H1 (cell line): Measurements from ENCODE around the gene ZBTB33. TPM values are rescaled to one million over a fixed set of nuclear protein-coding genes. Genes with fewer than 3 reads are reported as not detected.

Experiments used
- CTCF ChIA-PET: fragments of 300-600 bp; sonication (Branson Sonifier 250); formaldehyde crosslinking; loops from one replicate; lab custom pipeline; 2021; ENCODE audit not compliant: partially characterized antibody; lab: Charles Lee
- POLR2A ChIA-PET: fragments of 300-600 bp; sonication (Branson Sonifier 250); formaldehyde crosslinking; loops from one replicate; lab custom pipeline; 2021; ENCODE audit warnings: inconsistent platforms; ENCODE audit not compliant: partially characterized antibody; lab: Charles Lee
- DNase-seq, 2 experiments: peaks; one replicate each; pipeline versions ENCODE4 v3.0.0 to v3.0.0-alpha.2; 2010 to 2022; ENCODE audit warnings: low spot score in 2 of 2, low read depth in 1 of 2, mixed read lengths in 1 of 2
- FAIRE-seq: peaks from 2 replicates; lab custom pipeline; 2011; peaks lifted over from hg19 to GRCh38; lab: Jason Lieb, UNC
- H2AFZ ChIP-seq: 2 replicates; pipeline ENCODE4 v1.8.1; 2012; ENCODE audit warnings: low read length, inconsistent platforms
- H2AK5ac ChIP-seq: 2 replicates; pipeline ENCODE4 v1.6.1; 2013; ENCODE audit warnings: low read depth, low read length
- H2BK120ac ChIP-seq: replicated peaks from 2 replicates; pipeline ENCODE3; 2013; ENCODE audit warnings: low read depth, low read length, inconsistent platforms
- H2BK12ac ChIP-seq: 2 replicates; pipeline ENCODE4 v1.6.1; 2013; ENCODE audit warnings: low read depth, low read length
- H2BK15ac ChIP-seq: 2 replicates; pipeline ENCODE4 v1.6.1; 2013; ENCODE audit warnings: low read length
- H2BK20ac ChIP-seq: 2 replicates; pipeline ENCODE4 v1.6.1; 2013; ENCODE audit warnings: low read length
- H2BK5ac ChIP-seq: 2 replicates; pipeline ENCODE4 v1.6.1; 2013; ENCODE audit warnings: low read depth, low read length
- H3K14ac ChIP-seq: 2 replicates; pipeline ENCODE4 v1.6.1; 2013; ENCODE audit warnings: inconsistent platforms; ENCODE audit not compliant: insufficient read length
- H3K18ac ChIP-seq: 2 replicates; pipeline ENCODE4 v1.6.1; 2013; ENCODE audit warnings: low read length; ENCODE audit errors: extremely low read depth
- H3K23ac ChIP-seq: 2 replicates; pipeline ENCODE4 v1.6.1; 2013; ENCODE audit warnings: inconsistent platforms; ENCODE audit not compliant: insufficient read length
- H3K23me2 ChIP-seq: 2 replicates; pipeline ENCODE4 v1.6.1; 2013; ENCODE audit warnings: low read depth, low read length
- H3K27ac ChIP-seq: 2 replicates; pipeline ENCODE4 v1.6.1; 2011; ENCODE audit warnings: low read depth, low read length, inconsistent platforms
- H3K27me3 ChIP-seq, 4 experiments: replicated peaks in 1 of 4; 1 replicate in 1 of 4; 2 replicates in 3 of 4; pipeline versions ENCODE4 v1.6.1 to v1.8.1; 2011 to 2013; ENCODE audit warnings: low read length in 3 of 4, mild to moderate bottlenecking in 3 of 4, inconsistent platforms in 2 of 4, mixed read lengths in 2 of 4, moderate library complexity in 1 of 4; ENCODE audit not compliant: control insufficient read depth in 3 of 4, insufficient read depth in 3 of 4; ENCODE audit errors: extremely low read depth in 1 of 4
- H3K36me3 ChIP-seq, 4 experiments: 2 replicates each; pipeline versions ENCODE4 v1.6.1 to v1.8.1; 2011 to 2013; ENCODE audit warnings: mild to moderate bottlenecking in 4 of 4, low read length in 3 of 4, moderate library complexity in 2 of 4, control low read depth in 1 of 4, inconsistent platforms in 1 of 4; ENCODE audit not compliant: insufficient read depth in 4 of 4, control insufficient read depth in 2 of 4
- H3K4ac ChIP-seq: replicated peaks from 2 replicates; pipeline ENCODE3; 2013; ENCODE audit warnings: low read length, low read depth, mixed read lengths, inconsistent platforms; ENCODE audit not compliant: insufficient read length
- H3K4me1 ChIP-seq, 4 experiments: replicated peaks in 1 of 4; 1 replicate in 1 of 4; 2 replicates in 3 of 4; pipeline versions ENCODE4 v1.6.1 to v1.8.1; 2011 to 2013; ENCODE audit warnings: low read length in 3 of 4, inconsistent platforms in 2 of 4, mixed read lengths in 1 of 4; ENCODE audit not compliant: insufficient read depth in 4 of 4, control insufficient read depth in 3 of 4
- H3K4me2 ChIP-seq, 2 experiments: 2 replicates each; pipeline versions ENCODE4 v1.6.1 to v1.8.1; 2011 to 2013; ENCODE audit warnings: low read depth in 2 of 2, low read length in 2 of 2, control low read depth in 1 of 2, inconsistent platforms in 1 of 2, mild to moderate bottlenecking in 1 of 2; ENCODE audit not compliant: insufficient read depth in 1 of 2
- H3K4me3 ChIP-seq, 4 experiments: fragments of 200-600, 300-600 bp in 1 of 4; sonication (generic), shearing (Covaris generic), sonication (Bioruptor Twin) in 1 of 4; 2 replicates each; pipeline versions ENCODE4 v1.5.1 to v1.8.1; 2011 to 2016; ENCODE audit warnings: low read length in 4 of 4, low read depth in 3 of 4, control low read depth in 2 of 4, inconsistent platforms in 2 of 4, mild to moderate bottlenecking in 2 of 4, mixed read lengths in 1 of 4, moderate library complexity in 1 of 4; ENCODE audit not compliant: insufficient read depth in 2 of 4; ENCODE audit errors: extremely low read depth in 1 of 4
- H3K56ac ChIP-seq: replicated peaks from 2 replicates; pipeline ENCODE3; 2013; ENCODE audit warnings: low read depth, mild to moderate bottlenecking, mixed read lengths, low read length, inconsistent platforms; ENCODE audit not compliant: insufficient read length
- H3K79me1 ChIP-seq: 2 replicates; pipeline ENCODE4 v1.6.1; 2013; ENCODE audit warnings: low read depth, low read length, control low read depth
- H3K79me2 ChIP-seq, 2 experiments: 2 replicates each; pipeline versions ENCODE4 v1.6.1 to v1.8.1; 2012 to 2013; ENCODE audit warnings: low read length in 2 of 2, mild to moderate bottlenecking in 2 of 2, inconsistent platforms in 1 of 2; ENCODE audit not compliant: insufficient read depth in 2 of 2, control insufficient read depth in 1 of 2
- H3K9ac ChIP-seq, 4 experiments: replicated peaks in 1 of 4; 1 replicate in 1 of 4; 2 replicates in 3 of 4; pipeline versions ENCODE4 v1.6.1 to v1.8.1; 2011 to 2013; ENCODE audit warnings: low read depth in 3 of 4, low read length in 3 of 4, control low read depth in 2 of 4, mild to moderate bottlenecking in 2 of 4, moderate library complexity in 2 of 4, inconsistent platforms in 1 of 4; ENCODE audit errors: extremely low read depth in 1 of 4
- H3K9me3 ChIP-seq, 2 experiments: 2 replicates each; pipeline versions ENCODE4 v1.6.1 to v1.8.1; 2012 to 2013; ENCODE audit warnings: mild to moderate bottlenecking in 2 of 2, moderate library complexity in 2 of 2, control low read depth in 1 of 2, inconsistent platforms in 1 of 2, low read depth in 1 of 2, low read length in 1 of 2, mixed read lengths in 1 of 2; ENCODE audit not compliant: insufficient read depth in 2 of 2
- H4K20me1 ChIP-seq, 2 experiments: replicated peaks in 1 of 2; 2 replicates each; pipeline versions ENCODE3 to v1.8.1; 2011 to 2013; ENCODE audit warnings: inconsistent platforms in 2 of 2, low read length in 2 of 2, mild to moderate bottlenecking in 1 of 2; ENCODE audit not compliant: insufficient read depth in 2 of 2, control insufficient read depth in 1 of 2
- H4K5ac ChIP-seq: 2 replicates; pipeline ENCODE4 v1.6.1; 2013; ENCODE audit warnings: low read length, low read depth, mixed read lengths, inconsistent platforms; ENCODE audit not compliant: insufficient read length
- H4K8ac ChIP-seq: 2 replicates; pipeline ENCODE4 v1.8.0; 2013; ENCODE audit warnings: mild to moderate bottlenecking, moderate library complexity, low read length, inconsistent platforms; ENCODE audit not compliant: insufficient read depth; ENCODE audit errors: extremely low read depth
- H4K91ac ChIP-seq: replicated peaks from 2 replicates; pipeline ENCODE3; 2013; ENCODE audit warnings: low read length, mixed read lengths, inconsistent platforms; ENCODE audit not compliant: insufficient read length
- BCL11A ChIP-seq, 2 experiments: IDR thresholded peaks; one replicate each; pipeline ENCODE4 v1.6.1; 2011; ENCODE audit warnings: low read depth in 2 of 2, low read length in 2 of 2, mild to moderate bottlenecking in 2 of 2
- FOSL1 ChIP-seq: IDR thresholded peaks from 2 replicates; pipeline ENCODE4 v1.6.1; 2011; ENCODE audit warnings: mild to moderate bottlenecking, low read depth, low read length, moderate library complexity; ENCODE audit not compliant: insufficient read depth
- GABPA ChIP-seq: IDR thresholded peaks from 2 replicates; pipeline ENCODE4 v1.6.1; 2011; ENCODE audit warnings: mild to moderate bottlenecking, low read length, moderate library complexity, borderline replicate concordance; ENCODE audit not compliant: insufficient read depth
- JUN ChIP-seq: IDR thresholded peaks from 2 replicates; pipeline ENCODE4 v1.6.1; 2011; ENCODE audit warnings: low read depth, mild to moderate bottlenecking, improper control_type of control experiment, low read length
- KDM5A ChIP-seq: fragments of 200-600 bp; IDR thresholded peaks from 2 replicates; pipeline ENCODE4 v1.7.1; 2012; ENCODE audit warnings: mild to moderate bottlenecking, low read length, inconsistent platforms, mixed read lengths
- POLR2AphosphoS5 ChIP-seq: IDR thresholded peaks from 2 replicates; pipeline ENCODE4 v1.6.1; 2011; ENCODE audit warnings: low read depth, low read length
- POU5F1 ChIP-seq: IDR thresholded peaks from 2 replicates; pipeline ENCODE4 v1.6.1; 2011; ENCODE audit warnings: low read depth, mild to moderate bottlenecking, low read length, moderate library complexity
- RXRA ChIP-seq: IDR thresholded peaks from 2 replicates; pipeline ENCODE4 v1.6.1; 2011; ENCODE audit warnings: low read depth, mild to moderate bottlenecking, low read length, moderate library complexity; ENCODE audit not compliant: insufficient read depth
- SP2 ChIP-seq: IDR thresholded peaks from 2 replicates; pipeline ENCODE4 v1.6.1; 2012; ENCODE audit warnings: mild to moderate bottlenecking, low read length, inconsistent platforms
- TAF1 ChIP-seq: IDR thresholded peaks from 2 replicates; pipeline ENCODE4 v1.6.1; 2011; ENCODE audit warnings: mild to moderate bottlenecking, low read depth, low read length
- TAF7 ChIP-seq: optimal IDR thresholded peaks from 2 replicates; pipeline ENCODE3; 2011; ENCODE audit warnings: low read depth, mild to moderate bottlenecking, inconsistent platforms, low read length, moderate library complexity, borderline replicate concordance
- WGBS, 2 experiments: shearing (Covaris generic) in 1 of 2; methylation state at CpG; one replicate each; pipeline versions ENCODE4 v1.1.6 to v1.1.7; 2013 to 2015; ENCODE audit warnings: low lambda C conversion rate in 2 of 2, mixed read lengths in 2 of 2, inconsistent platforms in 1 of 2, low coverage in 1 of 2, missing lambda C conversion rate in 1 of 2; ENCODE audit not compliant: insufficient replicate concordance in 2 of 2, insufficient coverage in 1 of 2, insufficient read length in 1 of 2; ENCODE audit errors: extremely low coverage in 1 of 2, missing lambda C conversion rate in 1 of 2; 5-methylcytosine and 5-hydroxymethylcytosine counted together
- polyA plus RNA-seq, 7 experiments: library from polyadenylated mRNA; depleted of rRNA in 3 of 7; stranded (reverse) in 5 of 7; unstranded in 2 of 7; fragments of >200 nt in 5 of 7; fragments of 200-250 nt in 2 of 7; gene quantifications; 1 replicate in 5 of 7; 2 replicates in 1 of 7; 4 replicates in 1 of 7; pipeline versions ENCODE4 v1.2.1 to v1.2.3, GENCODE V29; 2011 to 2013; ENCODE audit warnings: missing spikeins in 2 of 7, mixed read lengths in 2 of 7
- total RNA-seq: library from RNA; stranded (reverse); fragmentation: NEBNext Ultra II Directional; extraction: Animal tissue kit (Norgen Biotek cat#: 25700); gene quantifications from 2 replicates; pipeline ENCODE4 v1.2.1, GENCODE V29; 2021
- TF ChIP-seq, protein P1 (sequence below): IDR thresholded peaks from 2 replicates; pipeline ENCODE4 v1.6.1; 2011; ENCODE audit warnings: low read length, improper control_type of control experiment

ZBTB33 gene
- total and polyA plus RNA-seq, 2 of the 8 experiments (the other 6 are each of a cell fraction or from before 2014, with no cell fraction given): 3.4 to 14.9 TPM

DNA sequence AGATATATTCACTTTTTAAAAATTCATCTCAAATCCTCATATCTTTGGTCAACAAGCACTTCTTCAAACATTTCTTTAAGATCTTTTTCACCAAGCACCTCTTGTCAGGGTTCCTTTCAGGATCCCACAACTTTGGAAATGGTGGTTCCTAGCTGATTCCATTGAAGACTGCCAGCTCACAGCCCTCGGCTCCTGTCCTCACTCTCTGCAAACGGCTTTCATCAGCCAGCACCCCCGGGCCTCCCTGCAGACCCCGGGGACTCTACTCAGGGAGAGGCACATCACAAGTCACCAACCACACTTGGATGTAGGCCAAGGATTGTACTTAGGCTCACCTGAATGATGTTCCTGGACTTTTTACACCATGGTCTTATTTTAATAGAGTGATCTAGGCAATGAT, 20.0 kb downstream of the ZBTB33 start:
- FAIRE-seq: no peak
- no peak overlapping the region for H3K4ac ChIP-seq
- ChIA-PET CTCF (no interaction called here), POLR2A (no interaction called here)
- 100% methylated on average over 4 of the region's 4 CpGs; no CpG with 5 or more reads in 1 of the 2 experiments for WGBS, 2 experiments
- H3K79me2 ChIP-seq: no peaks in the 10 kb centered on the region
- H4K8ac ChIP-seq: no peak overlapping the region
- no peak overlapping the region for H2BK120ac ChIP-seq
- H2BK20ac ChIP-seq: no peak overlapping the region
- no peaks in the 10 kb centered on the region for H3K79me1 ChIP-seq
- H3K27ac ChIP-seq: no peak overlapping the region
- no peak overlapping the region for H2BK15ac ChIP-seq
- no peak overlapping the region for H2BK5ac ChIP-seq
- H3K36me3 ChIP-seq: no peaks in the 10 kb centered on the region
- H2BK12ac ChIP-seq: no peak overlapping the region
- no peak overlapping the region for H3K9ac ChIP-seq
- no peak overlapping the region for H3K56ac ChIP-seq
- H2AFZ ChIP-seq: no peak overlapping the region
- no peak overlapping the region for H3K4me3 ChIP-seq
- no peak overlapping the region for H3K4me2 ChIP-seq
- no peak overlapping the region for H3K14ac ChIP-seq
- H4K91ac ChIP-seq: no peak overlapping the region
- no peak overlapping the region for H4K5ac ChIP-seq
- H3K27me3 ChIP-seq: 0 out of 7 replicates have a peak, but pooled peaks cover 0 to 3% (median 0%) of the 10 kb centered on the region in 4 experiments
- H3K9me3 ChIP-seq: no peaks in the 10 kb centered on the region
- TF ChIP-seq FOSL1: no peak
- no peak for TF ChIP-seq RXRA
- TF ChIP-seq BCL11A (IDR thresholded peaks at IDR 0.05; ENCODE audit: low read depth in 2 of 2, low read length in 2 of 2): no peak
- TF ChIP-seq JUN: no peak
- no peak for TF ChIP-seq SP2
- no peak for TF ChIP-seq KDM5A
- TF ChIP-seq, protein P1, sequence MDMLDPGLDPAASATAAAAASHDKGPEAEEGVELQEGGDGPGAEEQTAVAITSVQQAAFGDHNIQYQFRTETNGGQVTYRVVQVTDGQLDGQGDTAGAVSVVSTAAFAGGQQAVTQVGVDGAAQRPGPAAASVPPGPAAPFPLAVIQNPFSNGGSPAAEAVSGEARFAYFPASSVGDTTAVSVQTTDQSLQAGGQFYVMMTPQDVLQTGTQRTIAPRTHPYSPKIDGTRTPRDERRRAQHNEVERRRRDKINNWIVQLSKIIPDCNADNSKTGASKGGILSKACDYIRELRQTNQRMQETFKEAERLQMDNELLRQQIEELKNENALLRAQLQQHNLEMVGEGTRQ: no peak
- TF ChIP-seq POU5F1: no peak
- TF ChIP-seq TAF7: no peak
- no peak for TF ChIP-seq POLR2AphosphoS5
- no peak for TF ChIP-seq GABPA
- no peak for TF ChIP-seq TAF1
- TF ChIP-seq, all 59 proteins: peak for 0
- no peak overlapping the region for H2AK5ac ChIP-seq
- H4K20me1 ChIP-seq: no peaks in the 10 kb centered on the region
- H3K18ac ChIP-seq: no peak overlapping the region
- peaks cover 0 to 5% (median 0%) of the 10 kb centered on the region in 4 experiments; a peak in 2 of 7 replicates for H3K4me1 ChIP-seq
- no peak for DNase-seq
- H3K23me2 ChIP-seq: no peaks in the 10 kb centered on the region
- no peak overlapping the region for H3K23ac ChIP-seq
